ENCODE data around the gene CTSE.

DNA sequence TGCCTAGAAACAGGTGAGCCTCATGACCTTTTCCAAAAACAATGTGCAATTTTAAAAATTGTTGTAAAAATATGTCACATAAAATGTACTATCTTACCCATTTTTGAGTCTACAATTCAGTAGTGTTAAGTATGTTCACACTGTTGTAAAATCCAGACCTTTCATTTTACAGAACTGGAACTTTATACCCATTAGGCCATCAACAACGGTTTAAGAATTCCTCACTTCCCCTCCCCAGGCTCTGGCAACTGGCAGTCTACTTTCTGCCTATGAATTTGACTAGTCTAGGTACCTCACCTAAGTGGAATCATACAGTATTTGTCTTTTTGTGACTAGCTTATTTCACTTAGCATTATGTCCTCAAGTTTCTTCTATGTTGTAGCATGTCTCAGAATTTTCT is 8.6 kb downstream of the CTSE start:
- TF ChIP-seq, protein P1, sequence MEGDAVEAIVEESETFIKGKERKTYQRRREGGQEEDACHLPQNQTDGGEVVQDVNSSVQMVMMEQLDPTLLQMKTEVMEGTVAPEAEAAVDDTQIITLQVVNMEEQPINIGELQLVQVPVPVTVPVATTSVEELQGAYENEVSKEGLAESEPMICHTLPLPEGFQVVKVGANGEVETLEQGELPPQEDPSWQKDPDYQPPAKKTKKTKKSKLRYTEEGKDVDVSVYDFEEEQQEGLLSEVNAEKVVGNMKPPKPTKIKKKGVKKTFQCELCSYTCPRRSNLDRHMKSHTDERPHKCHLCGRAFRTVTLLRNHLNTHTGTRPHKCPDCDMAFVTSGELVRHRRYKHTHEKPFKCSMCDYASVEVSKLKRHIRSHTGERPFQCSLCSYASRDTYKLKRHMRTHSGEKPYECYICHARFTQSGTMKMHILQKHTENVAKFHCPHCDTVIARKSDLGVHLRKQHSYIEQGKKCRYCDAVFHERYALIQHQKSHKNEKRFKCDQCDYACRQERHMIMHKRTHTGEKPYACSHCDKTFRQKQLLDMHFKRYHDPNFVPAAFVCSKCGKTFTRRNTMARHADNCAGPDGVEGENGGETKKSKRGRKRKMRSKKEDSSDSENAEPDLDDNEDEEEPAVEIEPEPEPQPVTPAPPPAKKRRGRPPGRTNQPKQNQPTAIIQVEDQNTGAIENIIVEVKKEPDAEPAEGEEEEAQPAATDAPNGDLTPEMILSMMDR (IDR thresholded peaks at IDR 0.05): no peak
- TF ChIP-seq POLR2A (IDR thresholded peaks at IDR 0.05): no peak
- no peak for TF ChIP-seq POLR2AphosphoS5 (IDR thresholded peaks at IDR 0.05)
